Activated effector memory CD4-positive, alpha-beta T cell treated with anti-CD3 and anti-CD28 coated beads, Interleukin-2, amount 50 U/mL, for 16 hours (primary cell): ENCODE measurements around the gene ALDH1A3.

Experiments used
- DNase-seq: peaks from one replicate; pipeline ENCODE4 v3.0.0-alpha.2; 2020

The ALDH1A3 gene

GRCh38 chr15:100926971-100927756 lies 47.5 kb downstream of the ALDH1A3 start:
- no peak for DNase-seq

DNA sequence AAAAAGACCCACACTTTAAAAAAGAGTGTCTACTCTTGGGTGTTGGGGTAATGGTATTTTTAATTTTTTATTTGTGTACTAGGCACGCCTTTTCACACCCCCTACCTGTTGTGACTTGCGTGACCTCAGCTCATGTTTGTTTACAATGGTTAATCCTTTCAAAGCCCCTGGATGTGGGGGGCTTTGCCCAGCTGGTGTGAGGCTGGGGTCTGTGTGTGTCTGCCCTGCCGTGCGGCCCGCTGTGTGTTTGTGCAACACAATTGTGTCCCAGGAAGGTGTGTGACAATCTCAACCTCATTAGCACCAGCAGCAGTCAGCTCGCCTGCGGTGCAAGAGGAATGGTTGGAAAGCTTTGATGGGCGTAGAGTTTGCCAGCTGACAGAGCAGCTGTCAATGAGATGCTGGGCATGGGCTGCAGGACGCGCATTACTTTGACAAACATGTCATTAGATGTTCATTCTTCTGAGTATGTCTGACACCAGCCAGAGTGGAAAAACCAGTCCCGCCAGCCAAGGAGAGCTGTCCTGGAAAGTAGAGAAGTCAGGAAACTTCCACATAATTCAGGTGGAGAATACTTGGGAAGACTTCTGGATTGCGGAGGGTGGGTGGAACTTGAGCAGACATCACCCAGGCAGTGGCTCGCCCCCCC lies 49.1 kb downstream of the ALDH1A3 start:
- DNase-seq: no peak

DNA sequence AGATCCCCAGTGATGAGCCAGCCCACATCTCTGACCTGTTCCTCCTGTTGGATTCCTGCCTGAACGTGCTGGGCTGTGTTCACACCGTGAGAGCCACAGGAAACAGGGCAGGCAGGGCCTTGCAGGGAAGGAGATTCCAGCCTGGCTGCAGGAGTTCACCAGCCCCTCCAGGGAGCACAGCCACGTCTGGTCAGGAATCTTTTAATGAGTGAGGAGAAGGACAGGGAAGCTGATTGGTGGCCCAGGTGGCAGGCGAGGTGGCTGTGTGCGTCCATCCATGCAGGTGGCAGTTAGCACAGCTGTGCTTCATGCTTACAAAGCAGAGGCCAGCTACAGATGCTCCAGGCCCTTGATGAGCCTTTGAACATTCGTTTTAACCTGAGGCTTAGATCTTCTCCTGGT lies 50.0 kb downstream of the ALDH1A3 start:
- DNase-seq: no peak

GRCh38 chr15:100930306-100930848 lies 50.7 kb downstream of the ALDH1A3 start:
- DNase-seq: no peak

- no peak for DNase-seq
These were observed 51.7 kb downstream of the ALDH1A3 start for GRCh38 chr15:100931143-100931890.

GRCh38 chr15:100932676-100933348 lies 53.2 kb downstream of the ALDH1A3 start:
- DNase-seq: no peak

- no peak for DNase-seq
These were observed 54.5 kb downstream of the ALDH1A3 start for GRCh38 chr15:100934166-100934565.

- no peak for DNase-seq
These were observed 55.1 kb downstream of the ALDH1A3 start for GRCh38 chr15:100934726-100935125.

- no peak for DNase-seq
These were observed 57.5 kb downstream of the ALDH1A3 start for GRCh38 chr15:100937171-100937570.

DNA sequence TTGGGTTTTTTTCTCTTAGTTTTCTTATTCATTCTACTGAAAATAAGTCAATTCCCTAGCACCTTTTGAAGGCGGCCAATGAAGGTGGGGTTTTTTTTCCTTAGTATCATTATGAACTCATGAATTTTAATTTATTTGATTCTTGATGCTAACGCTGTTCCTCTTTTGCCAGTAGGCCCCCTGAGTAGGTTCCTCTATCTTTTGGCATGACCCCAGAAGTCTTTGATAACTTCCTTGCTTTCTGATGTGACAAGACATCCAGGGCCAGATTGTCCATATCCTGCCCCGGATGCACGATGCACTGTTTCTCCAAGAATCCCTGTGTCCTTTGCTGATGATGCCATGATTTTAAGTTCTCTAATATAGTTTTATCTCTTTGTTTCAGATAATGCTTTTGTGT lies 60.2 kb downstream of the ALDH1A3 start:
- no peak for DNase-seq

GRCh38 chr15:100940767-100941379 lies 61.2 kb downstream of the ALDH1A3 start:
- DNase-seq: no peak

GRCh38 chr15:100941536-100941935 lies 61.9 kb downstream of the ALDH1A3 start:
- DNase-seq: no peak

- DNase-seq: no peak
These were observed 63.2 kb downstream of the ALDH1A3 start for GRCh38 chr15:100942656-100943425.

DNA sequence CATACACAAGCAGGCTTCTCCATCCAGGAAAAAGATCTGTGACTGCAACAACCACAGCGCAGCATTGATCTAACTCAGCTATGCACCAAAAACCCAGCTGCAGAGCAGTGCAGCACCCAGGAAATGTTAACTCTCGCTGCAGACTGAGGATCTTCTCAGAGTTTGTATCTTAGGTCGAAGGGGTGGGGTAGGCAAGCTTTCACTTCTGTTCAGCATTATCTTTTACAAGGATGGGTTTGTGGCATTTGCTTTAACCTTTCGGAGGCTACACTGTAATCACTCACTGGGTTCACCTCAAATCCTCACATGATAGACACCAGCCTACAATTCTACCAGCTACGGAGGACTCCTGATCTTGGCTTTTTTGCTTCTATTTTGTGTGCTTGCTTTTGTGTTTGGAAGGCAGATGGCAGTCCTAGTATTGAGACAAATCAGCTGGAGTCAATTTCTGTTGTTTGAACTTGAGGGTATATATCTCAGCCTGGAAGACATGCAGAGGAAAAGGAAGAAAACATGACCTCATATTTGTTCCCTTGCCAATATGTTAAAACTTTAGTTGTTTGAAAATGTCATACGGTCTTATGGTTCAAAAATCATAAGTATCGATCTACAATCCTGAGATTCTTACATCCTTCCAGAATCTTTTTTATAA lies 64.7 kb downstream of the ALDH1A3 start:
- no peak for DNase-seq

GRCh38 chr15:100944986-100945385 lies 65.4 kb downstream of the ALDH1A3 start:
- DNase-seq: no peak

GRCh38 chr15:100947760-100948429 lies 68.3 kb downstream of the ALDH1A3 start:
- no peak for DNase-seq

- no peak for DNase-seq
These were observed 68.8 kb downstream of the ALDH1A3 start for GRCh38 chr15:100948430-100948762.

DNA sequence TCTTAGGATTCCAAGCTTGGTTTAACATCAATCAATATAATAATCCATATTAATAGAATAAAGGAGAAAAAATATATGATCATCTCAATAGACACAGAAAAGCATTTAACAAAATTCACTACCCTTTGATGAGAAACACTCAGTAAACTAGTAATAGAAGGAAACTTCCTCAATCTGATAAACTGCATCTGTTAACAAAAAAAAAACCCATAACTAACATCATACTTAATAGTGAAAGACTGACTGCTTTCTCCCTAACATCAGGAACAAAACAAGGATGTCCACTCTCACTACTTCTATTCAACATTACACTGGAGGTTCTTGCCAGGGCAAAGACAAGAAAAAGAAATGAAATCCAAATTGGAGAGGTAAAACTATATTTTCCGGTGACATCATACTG lies 70.1 kb downstream of the ALDH1A3 start:
- no peak for DNase-seq

DNA sequence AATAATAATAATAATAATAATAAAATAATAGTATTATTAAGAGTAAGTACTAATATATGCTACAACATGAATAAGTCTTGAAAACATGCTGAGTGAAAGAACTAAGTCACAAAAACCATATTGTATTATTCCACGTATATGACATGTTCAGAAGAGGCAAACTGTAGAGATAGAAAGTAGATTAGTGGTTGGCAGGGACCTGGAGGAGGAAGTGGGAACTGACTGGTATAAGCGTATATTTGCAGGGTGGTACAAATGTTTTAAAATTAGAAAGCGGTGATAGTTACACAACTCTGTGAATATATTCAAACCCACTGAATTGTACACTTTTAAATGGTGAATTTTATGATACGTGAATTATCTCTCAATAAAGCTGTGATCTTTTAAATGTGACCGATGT lies 72.3 kb downstream of the ALDH1A3 start:
- DNase-seq: no peak

- DNase-seq: no peak
These were observed 72.9 kb downstream of the ALDH1A3 start for GRCh38 chr15:100952566-100952965.
